Measurements from ENCODE around the gene PIK3CA. TPM values are rescaled to one million over a fixed set of nuclear protein-coding genes. Genes with fewer than 3 reads are reported as not detected.
"Not testable (repeated sequence)": the region's sequence is repeated elsewhere in the genome, so short reads cannot be mapped to it uniquely, and the experiment has no call there.

PIK3CA gene
- total RNA-seq, 4 donors from 2014 or later, result 28.8 to 75.6 (median 48.0) TPM

DNA sequence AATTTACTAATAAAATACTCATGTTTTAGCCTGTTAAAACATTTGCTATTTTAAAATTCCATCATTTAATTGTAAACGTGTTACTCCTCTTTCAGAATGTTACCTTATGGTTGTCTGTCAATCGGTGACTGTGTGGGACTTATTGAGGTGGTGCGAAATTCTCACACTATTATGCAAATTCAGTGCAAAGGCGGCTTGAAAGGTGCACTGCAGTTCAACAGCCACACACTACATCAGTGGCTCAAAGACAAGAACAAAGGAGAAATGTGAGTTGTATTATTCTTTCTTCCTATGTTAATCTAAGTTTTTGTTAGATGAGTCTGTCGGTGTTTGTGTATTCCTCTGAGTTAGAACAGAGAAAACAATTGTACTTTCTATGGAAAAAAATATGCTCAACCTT lies 81.0 kb downstream of the PIK3CA start:
- TF ChIP-seq, protein P1, sequence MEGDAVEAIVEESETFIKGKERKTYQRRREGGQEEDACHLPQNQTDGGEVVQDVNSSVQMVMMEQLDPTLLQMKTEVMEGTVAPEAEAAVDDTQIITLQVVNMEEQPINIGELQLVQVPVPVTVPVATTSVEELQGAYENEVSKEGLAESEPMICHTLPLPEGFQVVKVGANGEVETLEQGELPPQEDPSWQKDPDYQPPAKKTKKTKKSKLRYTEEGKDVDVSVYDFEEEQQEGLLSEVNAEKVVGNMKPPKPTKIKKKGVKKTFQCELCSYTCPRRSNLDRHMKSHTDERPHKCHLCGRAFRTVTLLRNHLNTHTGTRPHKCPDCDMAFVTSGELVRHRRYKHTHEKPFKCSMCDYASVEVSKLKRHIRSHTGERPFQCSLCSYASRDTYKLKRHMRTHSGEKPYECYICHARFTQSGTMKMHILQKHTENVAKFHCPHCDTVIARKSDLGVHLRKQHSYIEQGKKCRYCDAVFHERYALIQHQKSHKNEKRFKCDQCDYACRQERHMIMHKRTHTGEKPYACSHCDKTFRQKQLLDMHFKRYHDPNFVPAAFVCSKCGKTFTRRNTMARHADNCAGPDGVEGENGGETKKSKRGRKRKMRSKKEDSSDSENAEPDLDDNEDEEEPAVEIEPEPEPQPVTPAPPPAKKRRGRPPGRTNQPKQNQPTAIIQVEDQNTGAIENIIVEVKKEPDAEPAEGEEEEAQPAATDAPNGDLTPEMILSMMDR (IDR thresholded peaks at IDR 0.05), result no peak
- no peak for ATAC-seq (ENCODE audit: low FRiP score)
- no peak for DNase-seq (ENCODE audit: low spot score)

DNA sequence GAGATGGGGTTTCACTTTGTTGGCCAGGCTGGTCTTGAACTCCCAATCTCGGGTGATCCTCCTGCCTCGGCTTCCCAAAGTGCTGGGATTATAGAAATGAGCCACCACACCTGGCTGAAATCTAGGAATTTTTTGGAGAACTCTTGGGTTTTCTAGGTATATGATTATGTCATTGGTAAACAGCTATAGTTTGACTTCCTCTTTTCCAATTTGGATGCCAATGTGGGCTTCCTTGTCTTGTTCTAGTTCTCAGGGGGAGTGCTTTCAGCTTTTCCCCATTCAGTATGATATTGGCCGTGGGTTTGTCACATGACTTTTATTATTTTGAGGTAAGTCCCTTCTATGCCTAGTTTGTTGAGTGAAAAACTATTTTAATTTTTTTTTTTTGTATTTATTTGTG lies 84.9 kb downstream of the PIK3CA start:
- DNase-seq (ENCODE audit: low spot score) (no peak), ATAC-seq (ENCODE audit: low FRiP score) (no peak)
- TF ChIP-seq, protein P1 (IDR thresholded peaks at IDR 0.05), result no peak

DNA sequence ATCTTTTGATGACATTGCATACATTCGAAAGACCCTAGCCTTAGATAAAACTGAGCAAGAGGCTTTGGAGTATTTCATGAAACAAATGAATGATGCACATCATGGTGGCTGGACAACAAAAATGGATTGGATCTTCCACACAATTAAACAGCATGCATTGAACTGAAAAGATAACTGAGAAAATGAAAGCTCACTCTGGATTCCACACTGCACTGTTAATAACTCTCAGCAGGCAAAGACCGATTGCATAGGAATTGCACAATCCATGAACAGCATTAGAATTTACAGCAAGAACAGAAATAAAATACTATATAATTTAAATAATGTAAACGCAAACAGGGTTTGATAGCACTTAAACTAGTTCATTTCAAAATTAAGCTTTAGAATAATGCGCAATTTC lies 86.0 kb downstream of the PIK3CA start:
- ATAC-seq (ENCODE audit: low FRiP score) (no peak), DNase-seq (ENCODE audit: low spot score) (no peak)
- TF ChIP-seq, protein P1 (IDR thresholded peaks at IDR 0.05), result no peak

DNA sequence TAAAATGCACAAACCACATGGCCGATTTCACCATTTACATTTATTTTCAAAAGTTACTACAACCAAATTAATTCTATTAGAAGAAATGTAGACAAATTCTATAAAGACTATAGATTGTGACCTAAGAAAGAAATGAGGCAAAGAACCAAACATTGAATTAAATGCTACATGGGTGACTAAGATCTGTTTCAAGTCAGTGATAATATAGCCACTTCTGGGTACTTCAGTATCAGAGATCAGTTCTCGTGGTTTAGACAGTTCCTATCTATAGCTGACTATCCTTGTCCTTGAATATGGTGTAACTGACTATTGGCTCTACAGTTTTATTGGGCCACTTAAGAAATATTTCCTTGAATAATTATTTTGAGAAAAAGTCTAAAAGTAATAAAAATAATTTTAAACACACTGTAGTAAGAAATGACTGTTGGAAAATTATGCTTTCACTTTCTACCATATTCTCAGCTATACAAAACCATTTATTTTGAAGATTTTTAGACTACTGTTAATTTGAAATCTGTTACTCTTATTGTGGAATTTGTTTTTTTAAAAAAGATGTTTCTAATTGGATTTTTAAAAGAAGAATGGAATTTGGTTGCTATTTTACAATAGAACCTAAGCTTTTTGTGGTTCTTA lies 88.6 kb downstream of the PIK3CA start:
- ATAC-seq (ENCODE audit: low FRiP score) (no peak), DNase-seq (ENCODE audit: low spot score) (no peak)
- TF ChIP-seq, protein P1 (IDR thresholded peaks at IDR 0.05), result no peak

DNA sequence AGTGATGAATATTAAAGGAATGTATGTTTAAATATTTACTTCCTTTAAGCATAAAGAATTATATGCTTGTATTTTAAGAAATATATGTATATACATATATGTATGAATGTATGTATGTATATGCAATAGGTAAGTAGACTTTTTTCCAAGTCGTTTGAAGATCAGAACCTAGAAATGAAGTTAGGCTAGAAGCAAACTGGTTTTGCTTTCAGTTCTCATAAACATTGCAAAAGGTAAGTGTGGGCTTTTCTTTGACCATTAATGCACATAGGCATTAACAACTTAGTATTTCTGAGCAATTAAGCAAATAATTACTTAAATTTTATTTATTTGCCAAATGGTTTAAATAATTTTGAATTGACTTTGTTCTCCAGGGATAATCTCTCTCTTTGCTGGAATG lies 92.1 kb downstream of the PIK3CA start:
- not testable (repeated sequence) for DNase-seq (ENCODE audit: low spot score); ATAC-seq (ENCODE audit: low FRiP score)

DNA sequence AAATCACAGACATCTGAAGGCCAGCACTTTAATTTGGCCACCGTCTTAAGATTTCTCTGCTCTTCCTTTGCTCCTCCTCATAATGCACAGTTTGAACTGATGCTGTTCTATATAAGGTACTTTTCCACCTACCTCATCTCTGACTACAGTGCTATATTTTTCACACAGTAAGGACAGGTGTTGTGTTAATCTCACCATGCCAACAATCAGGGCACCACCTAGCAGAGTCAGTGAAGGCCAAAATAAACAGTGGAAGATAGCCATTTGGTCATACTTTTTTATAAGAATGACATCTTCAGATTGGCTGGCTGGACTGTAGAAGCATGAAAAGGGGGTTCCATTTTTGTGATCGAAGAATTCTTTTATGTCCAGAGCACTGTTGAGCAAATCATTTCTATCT lies 94.7 kb downstream of the PIK3CA start:
- DNase-seq (ENCODE audit: low spot score); ATAC-seq (ENCODE audit: low FRiP score): not testable (repeated sequence)

DNA sequence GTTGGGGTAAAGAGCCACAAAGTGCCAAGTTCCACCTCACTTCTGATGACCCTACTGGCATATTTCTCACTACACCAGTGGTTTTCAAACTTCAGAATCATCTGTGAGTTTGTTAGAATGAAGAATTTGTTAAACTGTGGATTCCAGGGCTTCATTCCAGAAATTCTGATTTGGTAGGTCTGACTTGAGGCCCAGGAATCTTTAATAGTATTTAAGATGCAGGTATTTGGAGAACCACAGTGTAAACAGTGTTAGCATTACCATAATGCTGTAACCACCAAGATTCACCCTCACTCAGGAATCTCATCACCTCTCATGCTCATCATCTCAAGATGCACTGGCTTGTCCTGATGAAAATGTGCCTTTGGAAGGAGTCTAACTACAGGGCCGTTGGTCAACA lies 96.7 kb downstream of the PIK3CA start:
- TF ChIP-seq, protein P1 (IDR thresholded peaks at IDR 0.05), result no peak
- ATAC-seq (ENCODE audit: low FRiP score), result no peak
- DNase-seq (ENCODE audit: low spot score), result no peak

DNA sequence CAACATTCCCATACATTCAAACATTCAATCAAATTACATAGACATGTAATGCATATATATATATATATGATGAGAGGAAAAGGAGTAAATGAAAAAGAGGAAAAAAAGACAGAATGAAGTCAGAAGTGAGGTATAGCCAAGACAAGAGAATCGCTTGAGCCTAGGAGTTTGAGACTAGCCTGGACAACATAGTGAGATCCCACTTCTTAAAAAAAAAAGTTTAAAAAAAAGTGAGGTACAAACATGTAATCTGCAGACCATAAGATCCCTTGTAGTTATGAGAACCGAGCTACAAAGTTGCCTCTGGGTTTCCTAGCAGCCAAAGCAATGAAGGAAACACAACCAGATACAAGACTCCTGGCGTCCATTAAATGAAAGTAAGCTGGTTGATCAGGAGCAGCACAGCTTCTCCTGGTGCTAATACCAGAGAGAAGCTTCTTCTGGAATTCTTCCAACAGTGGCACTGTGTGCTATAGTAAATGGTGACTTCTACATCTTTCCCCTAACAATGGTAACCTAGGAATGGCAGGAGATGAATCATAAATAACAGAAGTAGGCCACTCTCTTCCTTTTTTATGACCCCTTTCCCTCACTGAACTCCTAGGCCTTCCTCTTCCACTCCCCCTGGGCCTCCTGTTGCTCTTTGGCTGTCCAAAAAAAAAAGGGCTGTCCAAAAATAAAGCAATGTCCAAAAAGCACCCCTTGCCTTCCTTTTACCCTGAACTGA lies 99.3 kb downstream of the PIK3CA start:
- TF ChIP-seq, protein P1 (IDR thresholded peaks at IDR 0.05), result no peak
- DNase-seq (ENCODE audit: low spot score), result no peak
- ATAC-seq (ENCODE audit: low FRiP score), result no peak

Data from omental fat pad (tissue), 4 donors.